Loucy (cell line): ENCODE results near the gene ZNF277.

Experiments used
- CTCF ChIP-seq: fragments of 200-600 bp; sonication (generic); conservative IDR thresholded peaks from 2 replicates; pipeline ENCODE4 v1.5.1; 2014; ENCODE audit warnings: mild to moderate bottlenecking, antibody characterized with exemption, low read length
- EZH2phosphoT487 ChIP-seq: fragments of 200-600 bp; IDR thresholded peaks from 2 replicates; pipeline ENCODE4 v1.6.1; 2018; ENCODE audit warnings: antibody characterized with exemption, mild to moderate bottlenecking, moderate library complexity, borderline replicate concordance

- no peak for TF ChIP-seq CTCF
- TF ChIP-seq EZH2phosphoT487: no peak
Observed at GRCh38 chr7:112286250-112287086, 80.0 kb downstream of the ZNF277 start.
